ENCODE results near the gene HDGF. TPM values are rescaled to one million over a fixed set of nuclear protein-coding genes. Genes with fewer than 3 reads are reported as not detected.

HDGF gene
- total RNA-seq, 2 donors from 2014 or later, result 92.4 to 122 TPM

DNA sequence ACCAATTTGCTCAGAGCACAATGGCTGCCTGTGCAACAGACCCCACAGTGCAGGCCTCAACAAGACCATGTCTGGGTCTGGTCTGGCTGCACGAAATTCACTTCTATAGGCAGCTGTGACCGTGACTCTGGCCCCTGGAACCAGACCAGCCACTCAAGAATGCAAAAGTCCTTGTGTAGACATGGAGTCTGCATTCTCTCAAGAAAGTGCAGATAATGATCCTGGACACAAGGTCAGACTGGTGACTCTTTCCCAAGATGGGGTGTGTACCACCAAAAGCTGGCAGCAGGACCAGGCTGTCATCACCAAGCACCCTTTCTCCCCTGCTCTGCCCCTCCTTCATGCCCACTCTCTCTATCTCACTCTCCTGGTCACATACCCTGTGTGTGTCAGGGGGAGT lies 30.3 kb downstream of the HDGF start:
- Histone ChIP-seq H3K36me3 (replicated peaks in 1 of 2; ENCODE audit: insufficient read depth in 1 of 2, low read depth in 2 of 2) (peaks cover 0 to 13% of the 10 kb centered on the region in 2 donors), H3K4me3 (no peak overlapping the region), H3K27ac (no peak overlapping the region), H3K9me3 (no peaks in the 10 kb centered on the region), H3K27me3 (no peaks in the 10 kb centered on the region), H3K4me1 (peaks cover 19% of the 10 kb centered on the region)
- intact Hi-C loops (cut with DNase I), result loop anchor here (5.0 kb wide), 1 partner anchor 34 kb away; no protein-coding TSS in a partner anchor
- no peak for TF ChIP-seq POLR2A (IDR thresholded peaks at IDR 0.05)
- TF ChIP-seq, protein P1, sequence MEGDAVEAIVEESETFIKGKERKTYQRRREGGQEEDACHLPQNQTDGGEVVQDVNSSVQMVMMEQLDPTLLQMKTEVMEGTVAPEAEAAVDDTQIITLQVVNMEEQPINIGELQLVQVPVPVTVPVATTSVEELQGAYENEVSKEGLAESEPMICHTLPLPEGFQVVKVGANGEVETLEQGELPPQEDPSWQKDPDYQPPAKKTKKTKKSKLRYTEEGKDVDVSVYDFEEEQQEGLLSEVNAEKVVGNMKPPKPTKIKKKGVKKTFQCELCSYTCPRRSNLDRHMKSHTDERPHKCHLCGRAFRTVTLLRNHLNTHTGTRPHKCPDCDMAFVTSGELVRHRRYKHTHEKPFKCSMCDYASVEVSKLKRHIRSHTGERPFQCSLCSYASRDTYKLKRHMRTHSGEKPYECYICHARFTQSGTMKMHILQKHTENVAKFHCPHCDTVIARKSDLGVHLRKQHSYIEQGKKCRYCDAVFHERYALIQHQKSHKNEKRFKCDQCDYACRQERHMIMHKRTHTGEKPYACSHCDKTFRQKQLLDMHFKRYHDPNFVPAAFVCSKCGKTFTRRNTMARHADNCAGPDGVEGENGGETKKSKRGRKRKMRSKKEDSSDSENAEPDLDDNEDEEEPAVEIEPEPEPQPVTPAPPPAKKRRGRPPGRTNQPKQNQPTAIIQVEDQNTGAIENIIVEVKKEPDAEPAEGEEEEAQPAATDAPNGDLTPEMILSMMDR (IDR thresholded peaks at IDR 0.05), result no peak
- DNase-seq (no peak), ATAC-seq (no peak)
- 83 to 94% methylated on average over 1 to 2 of the region's 2 CpGs for WGBS, 2 donors

GRCh38 chr1:156717351-156717750 lies 34.1 kb downstream of the HDGF start:
- Histone ChIP-seq H3K27me3 (no peaks in the 10 kb centered on the region), H3K4me1 (no peaks in the 10 kb centered on the region), H3K4me3 (no peak overlapping the region), H3K27ac (no peak overlapping the region), H3K36me3 (replicated peaks in 1 of 2; ENCODE audit: insufficient read depth in 1 of 2, low read depth in 2 of 2) (peaks cover 0 to 3% of the 10 kb centered on the region in 2 donors), H3K9me3 (no peaks in the 10 kb centered on the region)
- 72 to 79% methylated on average over 4 of the region's 4 CpGs for WGBS, 2 donors
- ATAC-seq (no peak), DNase-seq (no peak)
- intact Hi-C loops (cut with DNase I), result no loop called here
- no peak for TF ChIP-seq POLR2A (IDR thresholded peaks at IDR 0.05)
- TF ChIP-seq, protein P1 (IDR thresholded peaks at IDR 0.05), result no peak

GRCh38 chr1:156714830-156715229 lies 36.6 kb downstream of the HDGF start:
- H3K4me1 ChIP-seq, result peaks cover 5% of the 10 kb centered on the region
- TF ChIP-seq, protein P1 (IDR thresholded peaks at IDR 0.05), result no peak
- TF ChIP-seq POLR2A (IDR thresholded peaks at IDR 0.05), result no peak
- H3K9me3 ChIP-seq, result no peaks in the 10 kb centered on the region
- no peak for ATAC-seq
- DNase-seq, result no peak
- H3K27me3 ChIP-seq, result no peaks in the 10 kb centered on the region
- H3K4me3 ChIP-seq, result no peak overlapping the region
- H3K36me3 ChIP-seq (replicated peaks in 1 of 2; ENCODE audit: insufficient read depth in 1 of 2, low read depth in 2 of 2), result no peaks in the 10 kb centered on the region
- no peak overlapping the region for H3K27ac ChIP-seq
- 79 to 80% methylated on average over 3 of the region's 3 CpGs for WGBS, 2 donors
- intact Hi-C loops (cut with DNase I), result no loop called here

- H3K4me3 ChIP-seq, result no peak overlapping the region
- 56 to 61% methylated on average over 2 to 3 of the region's 3 CpGs for WGBS, 2 donors
- TF ChIP-seq POLR2A (IDR thresholded peaks at IDR 0.05), result no peak
- TF ChIP-seq, protein P1 (IDR thresholded peaks at IDR 0.05), result no peak
- ATAC-seq (no peak), DNase-seq (no peak)
- no peak overlapping the region for H3K27ac ChIP-seq
- H3K27me3 ChIP-seq, result no peaks in the 10 kb centered on the region
- H3K9me3 ChIP-seq, result no peaks in the 10 kb centered on the region
- intact Hi-C loops (cut with DNase I), result no loop called here
- H3K36me3 ChIP-seq (replicated peaks in 1 of 2; ENCODE audit: insufficient read depth in 1 of 2, low read depth in 2 of 2), result no peaks in the 10 kb centered on the region
- H3K4me1 ChIP-seq, result peaks cover 9% of the 10 kb centered on the region
These were observed 38.8 kb downstream of the HDGF start for GRCh38 chr1:156712626-156713025.

- DNase-seq (no peak), ATAC-seq (no peak)
These were observed 40.3 kb downstream of the HDGF start for GRCh38 chr1:156711011-156711817.

More at GRCh38 chr1:156711011-156711817, 40.3 kb downstream of the HDGF start:
- no peak overlapping the region for H3K27ac ChIP-seq
- H3K36me3 ChIP-seq (replicated peaks in 1 of 2; ENCODE audit: insufficient read depth in 1 of 2, low read depth in 2 of 2), result no peaks in the 10 kb centered on the region
- peaks cover 15% of the 10 kb centered on the region for H3K4me1 ChIP-seq
- WGBS, 2 donors, result 56 to 87% methylated on average over 6 to 7 of the region's 9 CpGs
- H3K9me3 ChIP-seq, result no peaks in the 10 kb centered on the region
- H3K4me3 ChIP-seq, result no peak overlapping the region
- H3K27me3 ChIP-seq, result no peaks in the 10 kb centered on the region
- TF ChIP-seq POLR2A (IDR thresholded peaks at IDR 0.05), result no peak
- TF ChIP-seq, protein P1 (IDR thresholded peaks at IDR 0.05), result no peak
- intact Hi-C loops (cut with DNase I), result no loop called here

Measured in body of pancreas (tissue), 4 donors.